Lung (tissue), 12 donors: ENCODE results near the gene GGA3. TPM values are rescaled to one million over a fixed set of nuclear protein-coding genes. Genes with fewer than 3 reads are reported as not detected.

ENCODE experiments used
- ATAC-seq: fragments of 200-7000 bp; cut with Tn5 transposase; one replicate; pipeline ENCODE4 v1.9.1; 2020; ENCODE audit warnings: moderate number of reproducible peaks; ENCODE audit not compliant: insufficient read depth, low FRiP score
- DNase-seq, 3 donors: peaks; one replicate each; pipeline ENCODE4 v3.0.0-alpha.2; 2013 to 2017
- H3K27ac ChIP-seq, 2 donors: one replicate each; pipeline ENCODE4 v1.5.1; 2013; ENCODE audit warnings: mild to moderate bottlenecking in 2 of 2, moderate library complexity in 2 of 2, control low read depth in 1 of 2, inconsistent platforms in 1 of 2, low read depth in 1 of 2, low read length in 1 of 2
- H3K27me3 ChIP-seq, 3 donors: one replicate each; pipeline ENCODE4 v1.5.1; 2013; ENCODE audit warnings: low read length in 2 of 3; ENCODE audit not compliant: control insufficient read depth in 3 of 3, insufficient read depth in 3 of 3
- H3K36me3 ChIP-seq, 4 donors: one replicate each; pipeline ENCODE4 v1.5.1; 2013; ENCODE audit warnings: low read length in 4 of 4, mild to moderate bottlenecking in 1 of 4, moderate library complexity in 1 of 4; ENCODE audit not compliant: control insufficient read depth in 4 of 4, insufficient read depth in 4 of 4
- H3K4me1 ChIP-seq, 5 donors: one replicate each; pipeline ENCODE4 v1.5.1; 2013; ENCODE audit warnings: low read length in 5 of 5, mild to moderate bottlenecking in 2 of 5, moderate library complexity in 1 of 5; ENCODE audit not compliant: control insufficient read depth in 5 of 5, insufficient read depth in 5 of 5
- H3K4me3 ChIP-seq: one replicate; pipeline ENCODE4 v1.5.1; 2013; ENCODE audit warnings: mild to moderate bottlenecking, control low read depth, moderate library complexity
- H3K9ac ChIP-seq, 2 donors: one replicate each; pipeline ENCODE4 v1.5.1; 2013; ENCODE audit warnings: low read length in 2 of 2, control low read depth in 1 of 2; ENCODE audit not compliant: insufficient read depth in 1 of 2
- H3K9me3 ChIP-seq, 4 donors: one replicate each; pipeline ENCODE4 v1.5.1; 2013; ENCODE audit warnings: low read length in 3 of 4, mild to moderate bottlenecking in 1 of 4, moderate library complexity in 1 of 4; ENCODE audit not compliant: control insufficient read depth in 4 of 4, insufficient read depth in 3 of 4
- WGBS, 2 donors: extraction: QIAGEN DNeasy Blood & Tissue Kit; methylation state at CpG; one replicate each; pipeline ENCODE4 v1.1.7; 2013; 5-methylcytosine and 5-hydroxymethylcytosine counted together
- polyA plus RNA-seq, 2 donors: library from polyadenylated mRNA; stranded (reverse); fragments of 200-250 nt; gene quantifications; one replicate each; pipeline ENCODE4 v1.2.1, GENCODE V29; 2013
- total RNA-seq, 2 donors: library from RNA; depleted of rRNA in 1 of 2; stranded (reverse); fragments of >200 nt in 1 of 2; gene quantifications; one replicate each; pipeline ENCODE4 v1.2.1, GENCODE V29; 2014 to 2021
- TF ChIP-seq, protein P1 (sequence below): IDR thresholded peaks from 2 replicates; pipeline ENCODE4 v1.5.1; 2012; ENCODE audit warnings: mild to moderate bottlenecking; ENCODE audit errors: control extremely low read depth, extremely low read depth
- donor health status: control.
- donor health status: control.
- donor health status: Bipolar disorder and iron deficiency.
- donor health status: healthy.
- donor health status: DM: yes; HTN: yes; CAD: no.

Gene GGA3
- total and polyA plus RNA-seq, 4 donors, result 22.8 to 42.4 (median 31.1) TPM

GRCh38 chr17:75289115-75289831, 27.9 kb upstream of the GGA3 start, which contains the start of gene SLC25A19:
TSS of gene SLC25A19 (minus strand) at chr17:75289433. CDS start at chr17:75286764, 2,669 bp downstream.
- Histone ChIP-seq H3K36me3 (peaks cover 0 to 7% (median 2%) of the 10 kb centered on the region in 4 donors), H3K9me3 (no peaks in the 10 kb centered on the region), H3K4me1 (peaks cover 0 to 8% (median 0%) of the 10 kb centered on the region in 5 donors), H3K27ac (peak within 1 kb of the TSS; percentile 91 to 93), H3K9ac (peak within 1 kb of the TSS in 1 of 2 donors; percentile 85), H3K27me3 (no peaks in the 10 kb centered on the region), H3K4me3 (peak within 1 kb of the TSS; percentile 54)
- DNase-seq (peak; percentile 99), ATAC-seq (peak; percentile 97)
- 0% methylated on average over 63 to 65 of the region's 65 CpGs for WGBS, 2 donors
- TF ChIP-seq, protein P1, sequence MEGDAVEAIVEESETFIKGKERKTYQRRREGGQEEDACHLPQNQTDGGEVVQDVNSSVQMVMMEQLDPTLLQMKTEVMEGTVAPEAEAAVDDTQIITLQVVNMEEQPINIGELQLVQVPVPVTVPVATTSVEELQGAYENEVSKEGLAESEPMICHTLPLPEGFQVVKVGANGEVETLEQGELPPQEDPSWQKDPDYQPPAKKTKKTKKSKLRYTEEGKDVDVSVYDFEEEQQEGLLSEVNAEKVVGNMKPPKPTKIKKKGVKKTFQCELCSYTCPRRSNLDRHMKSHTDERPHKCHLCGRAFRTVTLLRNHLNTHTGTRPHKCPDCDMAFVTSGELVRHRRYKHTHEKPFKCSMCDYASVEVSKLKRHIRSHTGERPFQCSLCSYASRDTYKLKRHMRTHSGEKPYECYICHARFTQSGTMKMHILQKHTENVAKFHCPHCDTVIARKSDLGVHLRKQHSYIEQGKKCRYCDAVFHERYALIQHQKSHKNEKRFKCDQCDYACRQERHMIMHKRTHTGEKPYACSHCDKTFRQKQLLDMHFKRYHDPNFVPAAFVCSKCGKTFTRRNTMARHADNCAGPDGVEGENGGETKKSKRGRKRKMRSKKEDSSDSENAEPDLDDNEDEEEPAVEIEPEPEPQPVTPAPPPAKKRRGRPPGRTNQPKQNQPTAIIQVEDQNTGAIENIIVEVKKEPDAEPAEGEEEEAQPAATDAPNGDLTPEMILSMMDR, result peak; percentile 0

DNA sequence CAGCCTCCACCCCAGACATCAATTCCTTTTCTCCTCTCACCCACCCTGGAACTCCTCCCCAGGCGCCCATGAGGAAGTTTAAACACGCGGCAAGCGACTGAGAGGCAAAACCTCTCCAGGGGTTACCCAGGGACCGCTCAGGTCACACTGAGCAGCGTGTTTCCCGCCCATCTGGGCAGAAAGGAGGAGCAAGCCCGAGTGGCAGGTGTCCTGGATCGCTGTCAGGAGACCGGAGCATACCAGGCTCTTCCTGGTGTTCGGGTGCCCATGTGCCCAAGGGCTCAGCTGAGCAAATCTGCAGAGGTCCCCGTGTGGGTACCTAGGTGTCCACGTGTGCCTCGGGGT, 27.3 kb upstream of the GGA3 start:
- H3K4me1 ChIP-seq, result peaks cover 0 to 8% (median 0%) of the 10 kb centered on the region in 5 donors
- peak in 1 of 3 donors; percentile 19 for DNase-seq
- H3K9me3 ChIP-seq, result no peaks in the 10 kb centered on the region
- H3K9ac ChIP-seq, result peak overlapping the region in 1 of 2 donors; percentile 73
- peak; percentile 28 for ATAC-seq
- peak overlapping the region; percentile 54 to 91 for H3K27ac ChIP-seq
- H3K4me3 ChIP-seq, result peak overlapping the region; percentile 54
- 0% methylated on average over 14 of the region's 14 CpGs for WGBS, 2 donors
- peaks cover 0 to 7% (median 2%) of the 10 kb centered on the region in 4 donors for H3K36me3 ChIP-seq
- TF ChIP-seq, protein P1, result no peak
- no peaks in the 10 kb centered on the region for H3K27me3 ChIP-seq

DNA sequence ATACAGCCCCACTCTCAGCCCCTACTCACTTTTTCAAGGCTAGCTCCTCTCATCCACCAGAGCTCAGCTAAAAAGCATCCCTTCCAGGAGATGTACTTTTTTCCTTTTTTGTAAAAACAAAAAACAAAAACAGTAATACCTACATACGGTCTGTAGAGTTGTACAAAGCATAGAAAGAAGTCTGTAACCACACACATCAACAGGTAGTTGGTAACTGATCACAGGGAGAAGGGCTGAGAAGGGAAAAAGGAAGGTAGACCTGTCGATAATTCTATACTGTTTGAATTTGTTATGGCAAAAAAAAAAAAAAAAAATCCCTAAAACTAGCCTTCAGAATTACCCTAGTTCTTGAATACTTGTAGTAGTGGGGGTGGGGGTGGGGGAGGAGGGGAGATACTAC, 27.0 kb upstream of the GGA3 start:
- TF ChIP-seq, protein P1, result no peak
- H3K4me1 ChIP-seq, result peaks cover 0 to 8% (median 0%) of the 10 kb centered on the region in 5 donors
- no peak overlapping the region for H3K27ac ChIP-seq
- H3K36me3 ChIP-seq, result peaks cover 0 to 7% (median 2%) of the 10 kb centered on the region in 4 donors
- no peak for DNase-seq
- H3K4me3 ChIP-seq, result no peak overlapping the region
- H3K9me3 ChIP-seq, result no peaks in the 10 kb centered on the region
- H3K27me3 ChIP-seq, result no peaks in the 10 kb centered on the region
- ATAC-seq, result no peak
- H3K9ac ChIP-seq, result no peak overlapping the region
- WGBS, 2 donors, result 17 to 18% methylated on average over 2 of the region's 2 CpGs
